Inflammatory macrophage (primary cell): ENCODE data around the gene BTN1A1.
"Not testable (repeated sequence)": the region's sequence is repeated elsewhere in the genome, so short reads cannot be mapped to it uniquely, and the experiment has no call there.

ENCODE experiments used
- DNase-seq, 2 donors: peaks; one replicate each; pipeline ENCODE4 v3.0.0-alpha.2; 2020 to 2022
- total RNA-seq, 18 experiments: gene quantifications; one replicate each; lab custom pipeline; 2026; ENCODE audit warnings: mixed read lengths in 6 of 18, inconsistent platforms in 2 of 18; lab: John Stamatoyannopoulos, UW

The BTN1A1 gene
- 0 to 0.16 (median 0) reads per million in 18 experiments for total RNA-seq

- no peak for DNase-seq
Observed at GRCh38 chr6:26500102-26500501, at the start of gene BTN1A1. BTN1A1 (plus strand) TSS chr6:26500303; CDS start chr6:26501287, 984 bp downstream.

- DNase-seq, result no peak
Observed at GRCh38 chr6:26452631-26453235, 47.4 kb upstream of the BTN1A1 start.

GRCh38 chr6:26454631-26455030, 45.5 kb upstream of the BTN1A1 start:
- peak in 1 of 2 donors; percentile 45 for DNase-seq

GRCh38 chr6:26455357-26455970, 44.6 kb upstream of the BTN1A1 start:
- no peak for DNase-seq

GRCh38 chr6:26457264-26457805, 42.8 kb upstream of the BTN1A1 start:
- peak in 1 of 2 donors; percentile 18 for DNase-seq

- peak; percentile 93 for DNase-seq
Observed at GRCh38 chr6:26457806-26458688, 42.1 kb upstream of the BTN1A1 start, which contains the start of gene BTN2A1. BTN2A1 (plus strand) TSS chr6:26457955; CDS start chr6:26458637, 682 bp downstream.

GRCh38 chr6:26459023-26459810, 40.9 kb upstream of the BTN1A1 start:
- peak; percentile 29 to 48 for DNase-seq

- DNase-seq, result not testable (repeated sequence)
Observed at GRCh38 chr6:26461353-26461752, 38.8 kb upstream of the BTN1A1 start.

GRCh38 chr6:26464014-26464413, 36.1 kb upstream of the BTN1A1 start:
- DNase-seq, result no peak

GRCh38 chr6:26464416-26465131, 35.5 kb upstream of the BTN1A1 start:
- DNase-seq, result no peak

- no peak for DNase-seq
Observed at GRCh38 chr6:26465776-26466175, 34.3 kb upstream of the BTN1A1 start.

- DNase-seq, result no peak
Observed at GRCh38 chr6:26468829-26469228, 31.3 kb upstream of the BTN1A1 start.

GRCh38 chr6:26470643-26471042, 29.5 kb upstream of the BTN1A1 start:
- no peak for DNase-seq

GRCh38 chr6:26471970-26472369, 28.1 kb upstream of the BTN1A1 start:
- no peak for DNase-seq

GRCh38 chr6:26472549-26473290, 27.4 kb upstream of the BTN1A1 start:
- peak; percentile 29 to 46 for DNase-seq

- no peak for DNase-seq
Observed at GRCh38 chr6:26473429-26473757, 26.7 kb upstream of the BTN1A1 start.

GRCh38 chr6:26473758-26474438, 26.2 kb upstream of the BTN1A1 start:
- peak; percentile 93 to 96 for DNase-seq

- no peak for DNase-seq
Observed at GRCh38 chr6:26474439-26474881, 25.6 kb upstream of the BTN1A1 start.

GRCh38 chr6:26475823-26476729, 24.0 kb upstream of the BTN1A1 start:
- DNase-seq, result no peak
